Thyroid gland (tissue), 4 donors: ENCODE data around the gene THRB.

Source experiments
- POLR2A ChIP-seq, 2 donors: fragments of 450-650 bp; IDR thresholded peaks; one replicate each; pipeline ENCODE4 v1.6.1; 2017; ENCODE audit warnings: antibody characterized with exemption in 2 of 2, mild to moderate bottlenecking in 2 of 2, moderate library complexity in 1 of 2
- TF ChIP-seq, protein P1 (sequence below), 6 experiments: fragments of 200-600 bp in 3 of 6; fragments of 450-650 bp in 3 of 6; sonication (generic) in 3 of 6; IDR thresholded peaks; one replicate each; pipeline ENCODE4 v1.5.1; 2016 to 2019; ENCODE audit warnings: antibody characterized with exemption in 6 of 6, mild to moderate bottlenecking in 2 of 6, inconsistent platforms in 1 of 6, moderate library complexity in 1 of 6

DNA sequence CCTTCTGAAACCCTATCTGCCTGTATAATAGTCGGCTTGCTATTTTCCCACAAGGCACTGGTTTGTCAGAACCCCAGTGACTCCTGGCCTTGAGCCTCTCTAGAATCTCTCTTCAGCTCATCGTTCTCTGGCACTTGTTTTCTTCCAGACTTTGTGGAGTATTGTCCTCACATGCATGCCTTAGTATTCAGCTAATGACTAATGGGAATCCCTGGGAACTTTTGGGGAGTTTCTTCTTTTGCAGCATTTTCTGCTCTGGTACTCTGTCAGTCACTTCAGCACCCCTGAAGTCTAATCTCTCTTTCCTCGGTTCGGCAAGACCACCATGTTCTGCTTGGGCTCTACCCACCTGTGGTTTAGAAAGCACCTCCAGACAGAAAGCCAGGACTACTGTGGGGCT is 35.8 kb upstream of the THRB start:
- TF ChIP-seq, protein P1, sequence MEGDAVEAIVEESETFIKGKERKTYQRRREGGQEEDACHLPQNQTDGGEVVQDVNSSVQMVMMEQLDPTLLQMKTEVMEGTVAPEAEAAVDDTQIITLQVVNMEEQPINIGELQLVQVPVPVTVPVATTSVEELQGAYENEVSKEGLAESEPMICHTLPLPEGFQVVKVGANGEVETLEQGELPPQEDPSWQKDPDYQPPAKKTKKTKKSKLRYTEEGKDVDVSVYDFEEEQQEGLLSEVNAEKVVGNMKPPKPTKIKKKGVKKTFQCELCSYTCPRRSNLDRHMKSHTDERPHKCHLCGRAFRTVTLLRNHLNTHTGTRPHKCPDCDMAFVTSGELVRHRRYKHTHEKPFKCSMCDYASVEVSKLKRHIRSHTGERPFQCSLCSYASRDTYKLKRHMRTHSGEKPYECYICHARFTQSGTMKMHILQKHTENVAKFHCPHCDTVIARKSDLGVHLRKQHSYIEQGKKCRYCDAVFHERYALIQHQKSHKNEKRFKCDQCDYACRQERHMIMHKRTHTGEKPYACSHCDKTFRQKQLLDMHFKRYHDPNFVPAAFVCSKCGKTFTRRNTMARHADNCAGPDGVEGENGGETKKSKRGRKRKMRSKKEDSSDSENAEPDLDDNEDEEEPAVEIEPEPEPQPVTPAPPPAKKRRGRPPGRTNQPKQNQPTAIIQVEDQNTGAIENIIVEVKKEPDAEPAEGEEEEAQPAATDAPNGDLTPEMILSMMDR (IDR thresholded peaks at IDR 0.05) = no peak
- TF ChIP-seq POLR2A (IDR thresholded peaks at IDR 0.05) = no peak
